ENCODE data around the gene HYAL4. TPM values are rescaled to one million over a fixed set of nuclear protein-coding genes. Genes with fewer than 3 reads are reported as not detected.
"Not testable (repeated sequence)": the region's sequence is repeated elsewhere in the genome, so short reads cannot be mapped to it uniquely, and the experiment has no call there.

Gene HYAL4
- total and polyA plus RNA-seq, 2 experiments from 2014 or later, result 0.07 TPM; not detected in 1

- TF ChIP-seq EZH2phosphoT487 (IDR thresholded peaks at IDR 0.05; ENCODE audit: low read depth, severe bottlenecking, unreplicated experiment) (no peak), CTCF (IDR thresholded peaks at IDR 0.05; ENCODE audit: poor library complexity) (no peak), EZH2 (IDR thresholded peaks at IDR 0.05; ENCODE audit: borderline replicate concordance) (no peak)
- Histone ChIP-seq H3K4me1 (ENCODE audit: insufficient read depth) (no peaks in the 10 kb centered on the region), H2AFZ (no peak overlapping the region), H4K20me1 (ENCODE audit: insufficient read depth, poor library complexity, severe bottlenecking) (no peaks in the 10 kb centered on the region), H3K4me3 (no peak overlapping the region), H3K27ac (no peak overlapping the region), H3K9me3 (ENCODE audit: low read depth) (no peaks in the 10 kb centered on the region), H3K9me2 (replicated peaks; ENCODE audit: insufficient read depth) (no peaks in the 10 kb centered on the region), H3K27me3 (no peaks in the 10 kb centered on the region), H3K79me2 (no peaks in the 10 kb centered on the region), H3K36me3 (replicated peaks; ENCODE audit: insufficient read depth, low read depth) (no peaks in the 10 kb centered on the region), H3K4me2 (no peak overlapping the region)
- no peak for DNase-seq (ENCODE audit: low spot score)
Observed at GRCh38 chr7:123883154-123883553, 38.2 kb downstream of the HYAL4 start.

DNA sequence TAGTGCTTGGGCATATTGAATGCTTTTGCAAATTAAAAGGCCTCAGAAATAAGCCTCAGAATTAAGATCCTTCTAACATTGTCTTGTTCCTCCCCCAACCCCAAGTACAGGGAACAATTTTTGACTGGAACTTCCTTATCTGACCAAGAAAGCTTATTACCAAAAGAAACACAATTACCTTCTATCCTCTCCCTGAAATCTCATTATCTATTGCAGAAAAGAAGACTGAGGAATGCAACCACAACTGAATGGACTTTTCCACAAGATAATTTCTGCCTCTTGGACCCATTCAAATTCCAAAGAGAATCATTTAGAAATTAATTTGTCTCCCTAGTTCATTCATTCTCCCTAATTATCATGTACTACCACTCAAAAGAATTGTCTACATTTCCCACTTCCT is 43.2 kb downstream of the HYAL4 start:
- H3K4me3 ChIP-seq, result no peak overlapping the region
- TF ChIP-seq EZH2phosphoT487 (IDR thresholded peaks at IDR 0.05; ENCODE audit: low read depth, severe bottlenecking, unreplicated experiment), result no peak
- TF ChIP-seq CTCF (IDR thresholded peaks at IDR 0.05; ENCODE audit: poor library complexity), result no peak
- TF ChIP-seq EZH2 (IDR thresholded peaks at IDR 0.05; ENCODE audit: borderline replicate concordance), result no peak
- H3K79me2 ChIP-seq, result no peaks in the 10 kb centered on the region
- no peaks in the 10 kb centered on the region for H3K9me2 ChIP-seq (replicated peaks; ENCODE audit: insufficient read depth)
- H3K27me3 ChIP-seq, result no peaks in the 10 kb centered on the region
- no peaks in the 10 kb centered on the region for H4K20me1 ChIP-seq (ENCODE audit: insufficient read depth, poor library complexity, severe bottlenecking)
- no peak overlapping the region for H3K27ac ChIP-seq
- H2AFZ ChIP-seq, result no peak overlapping the region
- H3K9me3 ChIP-seq (ENCODE audit: low read depth), result no peaks in the 10 kb centered on the region
- no peak overlapping the region for H3K4me2 ChIP-seq
- no peak for DNase-seq (ENCODE audit: low spot score)
- H3K36me3 ChIP-seq (replicated peaks; ENCODE audit: insufficient read depth, low read depth), result no peaks in the 10 kb centered on the region
- no peaks in the 10 kb centered on the region for H3K4me1 ChIP-seq (ENCODE audit: insufficient read depth)

DNA sequence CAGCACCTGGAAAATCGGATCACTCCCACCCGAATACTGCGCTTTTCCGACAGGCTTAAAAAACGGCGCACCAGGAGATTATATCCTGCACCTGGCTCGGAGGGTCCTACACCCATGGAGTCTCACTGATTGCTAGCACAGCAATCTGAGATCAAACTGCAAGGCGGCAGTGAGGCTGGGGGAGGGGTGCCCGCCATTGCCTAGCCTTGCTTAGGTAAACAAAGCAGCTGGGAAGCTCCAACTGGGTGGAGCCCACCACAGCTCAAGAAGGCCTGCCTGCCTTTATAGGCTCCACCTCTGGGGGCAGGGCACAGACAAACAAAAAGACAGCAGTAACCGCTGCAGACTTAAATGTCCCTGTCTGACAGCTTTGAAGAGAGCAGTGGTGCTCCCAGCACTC is 49.8 kb downstream of the HYAL4 start:
- H3K27ac ChIP-seq; H3K4me2 ChIP-seq; H2AFZ ChIP-seq; H3K9me2 ChIP-seq (replicated peaks; ENCODE audit: insufficient read depth); H3K79me2 ChIP-seq; H3K4me3 ChIP-seq; H3K36me3 ChIP-seq (replicated peaks; ENCODE audit: insufficient read depth, low read depth); H3K9me3 ChIP-seq (ENCODE audit: low read depth); H4K20me1 ChIP-seq (ENCODE audit: insufficient read depth, poor library complexity, severe bottlenecking); DNase-seq (ENCODE audit: low spot score); H3K27me3 ChIP-seq; H3K4me1 ChIP-seq (ENCODE audit: insufficient read depth): not testable (repeated sequence)
- 93% methylated on average over 10 of the region's 10 CpGs for WGBS (ENCODE audit: low lambda C conversion rate, missing lambda C conversion rate)

GRCh38 chr7:123901101-123901500 is 56.1 kb downstream of the HYAL4 start:
- H3K27me3 ChIP-seq, result no peaks in the 10 kb centered on the region
- no peaks in the 10 kb centered on the region for H3K36me3 ChIP-seq (replicated peaks; ENCODE audit: insufficient read depth, low read depth)
- H3K9me3 ChIP-seq (ENCODE audit: low read depth), result no peaks in the 10 kb centered on the region
- no peak for DNase-seq (ENCODE audit: low spot score)
- 74% methylated on average over 1 of the region's 1 CpG for WGBS (ENCODE audit: low lambda C conversion rate, missing lambda C conversion rate)
- no peaks in the 10 kb centered on the region for H4K20me1 ChIP-seq (ENCODE audit: insufficient read depth, poor library complexity, severe bottlenecking)
- H3K27ac ChIP-seq, result no peak overlapping the region
- no peaks in the 10 kb centered on the region for H3K4me1 ChIP-seq (ENCODE audit: insufficient read depth)
- no peak overlapping the region for H3K4me3 ChIP-seq
- no peak overlapping the region for H2AFZ ChIP-seq
- no peaks in the 10 kb centered on the region for H3K9me2 ChIP-seq (replicated peaks; ENCODE audit: insufficient read depth)
- H3K4me2 ChIP-seq, result no peak overlapping the region
- no peak for TF ChIP-seq CTCF (IDR thresholded peaks at IDR 0.05; ENCODE audit: poor library complexity)
- H3K79me2 ChIP-seq, result no peaks in the 10 kb centered on the region

Data from hepatocyte (in vitro differentiated cells).